ENCODE measurements around the gene LCE3C. TPM values are rescaled to one million over a fixed set of nuclear protein-coding genes. Genes with fewer than 3 reads are reported as not detected.

The LCE3C gene
- total RNA-seq, 4 donors from 2014 or later, result not detected

DNA sequence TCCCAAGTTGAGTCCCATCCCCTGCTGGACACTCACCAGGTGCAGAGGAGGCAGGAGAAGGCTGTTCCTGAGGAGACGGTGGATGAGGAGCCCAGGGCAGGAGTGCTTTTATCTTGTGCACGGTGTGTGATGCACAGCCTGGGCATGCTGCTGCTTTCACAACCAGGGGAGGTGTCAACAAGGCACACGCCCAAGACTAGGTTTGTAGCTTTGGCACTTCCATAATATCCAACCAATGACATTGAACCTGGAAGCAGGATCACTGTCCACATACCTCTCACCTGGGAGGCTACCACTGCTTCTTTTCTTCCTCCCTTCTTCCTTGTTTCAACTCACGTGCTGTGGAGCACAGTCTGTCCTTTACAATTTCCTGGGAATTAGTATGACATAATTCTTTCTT lies 19.6 kb upstream of the LCE3C start, which contains the start of gene LCE3D:
Gene LCE3D (minus strand): TSS at position 84 of the 400 bp plus-strand sequence. CDS start 580 bp downstream, outside the sequence.
- intact Hi-C loops (cut with DNase I; ENCODE audit: low total_unique reads), result no loop called here
- no peak for TF ChIP-seq POLR2A (IDR thresholded peaks at IDR 0.05)
- TF ChIP-seq, protein P1, sequence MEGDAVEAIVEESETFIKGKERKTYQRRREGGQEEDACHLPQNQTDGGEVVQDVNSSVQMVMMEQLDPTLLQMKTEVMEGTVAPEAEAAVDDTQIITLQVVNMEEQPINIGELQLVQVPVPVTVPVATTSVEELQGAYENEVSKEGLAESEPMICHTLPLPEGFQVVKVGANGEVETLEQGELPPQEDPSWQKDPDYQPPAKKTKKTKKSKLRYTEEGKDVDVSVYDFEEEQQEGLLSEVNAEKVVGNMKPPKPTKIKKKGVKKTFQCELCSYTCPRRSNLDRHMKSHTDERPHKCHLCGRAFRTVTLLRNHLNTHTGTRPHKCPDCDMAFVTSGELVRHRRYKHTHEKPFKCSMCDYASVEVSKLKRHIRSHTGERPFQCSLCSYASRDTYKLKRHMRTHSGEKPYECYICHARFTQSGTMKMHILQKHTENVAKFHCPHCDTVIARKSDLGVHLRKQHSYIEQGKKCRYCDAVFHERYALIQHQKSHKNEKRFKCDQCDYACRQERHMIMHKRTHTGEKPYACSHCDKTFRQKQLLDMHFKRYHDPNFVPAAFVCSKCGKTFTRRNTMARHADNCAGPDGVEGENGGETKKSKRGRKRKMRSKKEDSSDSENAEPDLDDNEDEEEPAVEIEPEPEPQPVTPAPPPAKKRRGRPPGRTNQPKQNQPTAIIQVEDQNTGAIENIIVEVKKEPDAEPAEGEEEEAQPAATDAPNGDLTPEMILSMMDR (IDR thresholded peaks at IDR 0.05), result no peak
- no peak within 1 kb of the TSS for H3K4me3 ChIP-seq (ENCODE audit: low read depth, poor library complexity, severe bottlenecking)
- DNase-seq (ENCODE audit: low spot score in 2 of 2), result no peak
- WGBS, 2 donors, result 43 to 57% methylated on average over 4 of the region's 4 CpGs

DNA sequence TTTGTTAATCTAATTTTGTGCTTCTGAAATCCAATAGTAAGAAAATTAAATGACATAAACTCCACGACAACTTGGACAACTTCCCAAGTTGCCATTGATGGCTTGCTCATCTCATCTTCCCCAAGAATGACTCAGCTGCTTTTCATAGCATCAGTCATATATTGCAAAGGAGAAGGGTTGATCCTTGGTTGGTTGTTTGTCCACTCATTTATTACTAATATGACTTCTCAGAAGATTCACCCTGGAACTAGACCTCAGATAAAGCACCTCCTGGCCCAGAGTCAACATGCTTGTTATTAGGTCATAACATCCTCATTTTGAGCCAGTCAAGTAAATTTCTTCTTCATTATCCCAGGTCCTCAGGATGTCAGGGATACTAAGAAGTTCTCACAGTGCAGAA lies 17.4 kb upstream of the LCE3C start:
- WGBS, 2 donors, result 37 to 59% methylated on average over 1 of the region's 1 CpG
- no peak for TF ChIP-seq POLR2A (IDR thresholded peaks at IDR 0.05)
- TF ChIP-seq, protein P1 (IDR thresholded peaks at IDR 0.05), result no peak
- no peak overlapping the region for H3K4me3 ChIP-seq (ENCODE audit: low read depth, poor library complexity, severe bottlenecking)
- intact Hi-C loops (cut with DNase I; ENCODE audit: low total_unique reads), result no loop called here
- no peak for DNase-seq (ENCODE audit: low spot score in 2 of 2)

DNA sequence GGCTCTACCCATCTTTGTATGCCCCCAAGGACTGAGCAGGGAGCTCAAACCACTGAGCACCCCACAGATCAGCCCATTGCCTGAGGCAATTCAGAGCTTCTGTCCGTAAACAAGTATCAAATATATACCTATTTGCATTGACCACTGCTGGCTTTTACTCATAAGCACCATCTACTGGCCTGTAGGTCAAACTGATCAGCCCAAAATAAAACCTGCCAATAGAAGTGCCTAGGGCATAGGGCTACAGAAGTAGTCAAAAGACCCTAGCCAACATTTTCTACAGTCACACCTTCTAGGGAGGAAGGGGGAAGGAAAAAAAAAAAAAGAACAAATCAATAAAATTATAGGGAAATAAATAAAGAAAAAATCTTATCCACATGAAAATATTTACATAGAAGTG lies 14.4 kb upstream of the LCE3C start:
- 57% methylated on average over 1 of the region's 1 CpG; no CpG with 5 or more reads in 1 of the 2 donors for WGBS, 2 donors
- no peak overlapping the region for H3K4me3 ChIP-seq (ENCODE audit: low read depth, poor library complexity, severe bottlenecking)
- intact Hi-C loops (cut with DNase I; ENCODE audit: low total_unique reads), result no loop called here
- no peak for DNase-seq (ENCODE audit: low spot score in 2 of 2)
- TF ChIP-seq POLR2A (IDR thresholded peaks at IDR 0.05), result no peak
- TF ChIP-seq, protein P1 (IDR thresholded peaks at IDR 0.05), result no peak

GRCh38 chr1:152596986-152597385 lies 3.0 kb upstream of the LCE3C start:
- no peak overlapping the region for H3K4me3 ChIP-seq (ENCODE audit: low read depth, poor library complexity, severe bottlenecking)
- intact Hi-C loops (cut with DNase I; ENCODE audit: low total_unique reads), result no loop called here
- 66% methylated on average over 2 of the region's 2 CpGs; no CpG with 5 or more reads in 1 of the 2 donors for WGBS, 2 donors
- no peak for DNase-seq (ENCODE audit: low spot score in 2 of 2)
- TF ChIP-seq POLR2A (IDR thresholded peaks at IDR 0.05), result no peak
- TF ChIP-seq, protein P1 (IDR thresholded peaks at IDR 0.05), result no peak

DNA sequence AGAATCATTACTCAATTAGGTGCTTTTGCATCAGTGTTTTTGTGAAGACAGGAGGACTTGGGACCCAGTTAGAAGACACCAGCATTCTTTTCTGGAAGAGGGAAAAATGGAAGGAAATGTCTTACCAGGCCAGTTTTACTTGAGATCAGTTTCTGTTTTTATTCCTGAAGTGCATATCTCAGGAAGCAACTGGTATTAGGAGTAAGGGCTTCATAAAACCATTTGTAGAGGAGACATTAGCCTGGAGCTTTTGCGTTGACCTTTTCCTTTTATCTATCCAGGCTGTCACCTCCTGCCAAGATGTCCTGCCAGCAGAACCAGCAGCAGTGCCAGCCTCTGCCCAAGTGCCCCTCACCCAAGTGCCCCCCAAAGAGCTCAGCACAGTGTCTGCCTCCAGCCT lies 13.5 kb downstream of the LCE3C start, which contains the start of gene LCE3B:
Gene LCE3B (plus strand): TSS at position 301 of the 400 bp plus-strand sequence. CDS start 0 bp downstream, at position 301.
- no peak for DNase-seq (ENCODE audit: low spot score in 2 of 2)
- no peak within 1 kb of the TSS for H3K4me3 ChIP-seq (ENCODE audit: low read depth, poor library complexity, severe bottlenecking)
- intact Hi-C loops (cut with DNase I; ENCODE audit: low total_unique reads), result no loop called here
- WGBS, 2 donors, result 90% methylated on average over 1 of the region's 1 CpG; no CpG with 5 or more reads in 1 of the 2 donors
- TF ChIP-seq POLR2A (IDR thresholded peaks at IDR 0.05), result no peak
- TF ChIP-seq, protein P1 (IDR thresholded peaks at IDR 0.05), result no peak

- WGBS, 2 donors, result 86 to 94% methylated on average over 3 of the region's 3 CpGs
- DNase-seq (ENCODE audit: low spot score in 2 of 2), result no peak
- H3K4me3 ChIP-seq (ENCODE audit: low read depth, poor library complexity, severe bottlenecking), result no peak overlapping the region
- intact Hi-C loops (cut with DNase I; ENCODE audit: low total_unique reads), result no loop called here
- TF ChIP-seq, protein P1 (IDR thresholded peaks at IDR 0.05), result no peak
- TF ChIP-seq POLR2A (IDR thresholded peaks at IDR 0.05), result no peak
Observed at GRCh38 chr1:152621993-152622392, 22.0 kb downstream of the LCE3C start.
